Measurements from ENCODE around the gene MEIS1.

DNA sequence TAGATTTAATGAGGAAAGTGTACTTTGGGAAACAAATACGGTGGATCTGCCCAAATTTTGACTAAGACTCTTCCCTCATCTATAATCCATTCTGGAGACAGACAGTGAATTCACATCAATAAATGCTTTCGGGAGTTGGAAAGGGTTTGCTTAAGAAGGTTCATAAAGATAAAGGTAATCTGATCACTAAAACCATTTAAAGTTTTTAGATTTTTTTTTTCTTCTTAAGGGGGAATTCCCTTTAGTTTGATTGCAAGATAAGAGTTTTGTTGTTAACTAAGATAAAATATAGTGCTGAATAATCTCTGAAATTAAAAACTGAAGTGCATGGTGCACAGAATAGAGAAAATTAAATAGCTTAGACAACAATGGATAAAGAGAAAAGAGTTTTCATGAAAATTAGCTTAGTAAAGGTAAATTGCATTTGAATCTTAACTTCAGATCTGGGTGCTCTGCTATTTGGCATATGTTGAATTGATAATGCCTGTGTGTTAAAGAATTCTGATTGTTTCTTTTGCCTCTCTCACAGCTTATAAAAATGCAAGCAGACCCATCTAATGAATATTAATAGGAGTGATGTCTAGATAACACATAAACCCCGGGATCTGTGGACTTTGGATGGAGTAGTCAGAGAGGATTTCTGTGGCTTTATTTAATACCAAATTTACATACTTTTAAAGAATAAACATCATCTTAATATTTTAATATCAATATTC lies 100.8 kb downstream of the MEIS1 start:
- TF ChIP-seq POLR2A (IDR thresholded peaks at IDR 0.05) (no peak), POLR2AphosphoS5 (IDR thresholded peaks at IDR 0.05) (no peak), EP300 (IDR thresholded peaks at IDR 0.05) (no peak)
- TF ChIP-seq, protein P1, sequence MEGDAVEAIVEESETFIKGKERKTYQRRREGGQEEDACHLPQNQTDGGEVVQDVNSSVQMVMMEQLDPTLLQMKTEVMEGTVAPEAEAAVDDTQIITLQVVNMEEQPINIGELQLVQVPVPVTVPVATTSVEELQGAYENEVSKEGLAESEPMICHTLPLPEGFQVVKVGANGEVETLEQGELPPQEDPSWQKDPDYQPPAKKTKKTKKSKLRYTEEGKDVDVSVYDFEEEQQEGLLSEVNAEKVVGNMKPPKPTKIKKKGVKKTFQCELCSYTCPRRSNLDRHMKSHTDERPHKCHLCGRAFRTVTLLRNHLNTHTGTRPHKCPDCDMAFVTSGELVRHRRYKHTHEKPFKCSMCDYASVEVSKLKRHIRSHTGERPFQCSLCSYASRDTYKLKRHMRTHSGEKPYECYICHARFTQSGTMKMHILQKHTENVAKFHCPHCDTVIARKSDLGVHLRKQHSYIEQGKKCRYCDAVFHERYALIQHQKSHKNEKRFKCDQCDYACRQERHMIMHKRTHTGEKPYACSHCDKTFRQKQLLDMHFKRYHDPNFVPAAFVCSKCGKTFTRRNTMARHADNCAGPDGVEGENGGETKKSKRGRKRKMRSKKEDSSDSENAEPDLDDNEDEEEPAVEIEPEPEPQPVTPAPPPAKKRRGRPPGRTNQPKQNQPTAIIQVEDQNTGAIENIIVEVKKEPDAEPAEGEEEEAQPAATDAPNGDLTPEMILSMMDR (IDR thresholded peaks at IDR 0.05): no peak

Data from stomach (tissue), 4 donors.